Lung (tissue), 12 donors: ENCODE data around the gene SLC18A3. TPM values are rescaled to one million over a fixed set of nuclear protein-coding genes. Genes with fewer than 3 reads are reported as not detected.

Source experiments
- ATAC-seq: fragments of 200-7000 bp; cut with Tn5 transposase; one replicate; pipeline ENCODE4 v1.9.1; 2020; ENCODE audit warnings: moderate number of reproducible peaks; ENCODE audit not compliant: insufficient read depth, low FRiP score
- DNase-seq, 3 donors: peaks; one replicate each; pipeline ENCODE4 v3.0.0-alpha.2; 2013 to 2017
- H3K27ac ChIP-seq, 2 donors: one replicate each; pipeline ENCODE4 v1.5.1; 2013; ENCODE audit warnings: mild to moderate bottlenecking in 2 of 2, moderate library complexity in 2 of 2, control low read depth in 1 of 2, inconsistent platforms in 1 of 2, low read depth in 1 of 2, low read length in 1 of 2
- H3K27me3 ChIP-seq, 3 donors: one replicate each; pipeline ENCODE4 v1.5.1; 2013; ENCODE audit warnings: low read length in 2 of 3; ENCODE audit not compliant: control insufficient read depth in 3 of 3, insufficient read depth in 3 of 3
- H3K36me3 ChIP-seq, 4 donors: one replicate each; pipeline ENCODE4 v1.5.1; 2013; ENCODE audit warnings: low read length in 4 of 4, mild to moderate bottlenecking in 1 of 4, moderate library complexity in 1 of 4; ENCODE audit not compliant: control insufficient read depth in 4 of 4, insufficient read depth in 4 of 4
- H3K4me1 ChIP-seq, 5 donors: one replicate each; pipeline ENCODE4 v1.5.1; 2013; ENCODE audit warnings: low read length in 5 of 5, mild to moderate bottlenecking in 2 of 5, moderate library complexity in 1 of 5; ENCODE audit not compliant: control insufficient read depth in 5 of 5, insufficient read depth in 5 of 5
- H3K4me3 ChIP-seq: one replicate; pipeline ENCODE4 v1.5.1; 2013; ENCODE audit warnings: mild to moderate bottlenecking, control low read depth, moderate library complexity
- H3K9ac ChIP-seq, 2 donors: one replicate each; pipeline ENCODE4 v1.5.1; 2013; ENCODE audit warnings: low read length in 2 of 2, control low read depth in 1 of 2; ENCODE audit not compliant: insufficient read depth in 1 of 2
- H3K9me3 ChIP-seq, 4 donors: one replicate each; pipeline ENCODE4 v1.5.1; 2013; ENCODE audit warnings: low read length in 3 of 4, mild to moderate bottlenecking in 1 of 4, moderate library complexity in 1 of 4; ENCODE audit not compliant: control insufficient read depth in 4 of 4, insufficient read depth in 3 of 4
- WGBS, 2 donors: extraction: QIAGEN DNeasy Blood & Tissue Kit; methylation state at CpG; one replicate each; pipeline ENCODE4 v1.1.7; 2013; 5-methylcytosine and 5-hydroxymethylcytosine counted together
- polyA plus RNA-seq, 2 donors: library from polyadenylated mRNA; stranded (reverse); fragments of 200-250 nt; gene quantifications; one replicate each; pipeline ENCODE4 v1.2.1, GENCODE V29; 2013
- total RNA-seq, 2 donors: library from RNA; depleted of rRNA in 1 of 2; stranded (reverse); fragments of >200 nt in 1 of 2; gene quantifications; one replicate each; pipeline ENCODE4 v1.2.1, GENCODE V29; 2014 to 2021
- TF ChIP-seq, protein P1 (sequence below): IDR thresholded peaks from 2 replicates; pipeline ENCODE4 v1.5.1; 2012; ENCODE audit warnings: mild to moderate bottlenecking; ENCODE audit errors: control extremely low read depth, extremely low read depth
- donor health status: control.
- donor health status: control.
- donor health status: Bipolar disorder and iron deficiency.
- donor health status: healthy.
- donor health status: DM: yes; HTN: yes; CAD: no.

SLC18A3 gene
- total and polyA plus RNA-seq, 4 donors = not detected

- DNase-seq = no peak
These were observed 11.8 kb upstream of the SLC18A3 start for GRCh38 chr10:49598164-49598856.

GRCh38 chr10:49598986-49599385 lies 11.1 kb upstream of the SLC18A3 start:
- Histone ChIP-seq H3K36me3 (no peaks in the 10 kb centered on the region), H3K27ac (no peak overlapping the region), H3K9me3 (no peaks in the 10 kb centered on the region), H3K9ac (no peak overlapping the region), H3K4me1 (peaks cover 0 to 2% (median 0%) of the 10 kb centered on the region in 5 donors), H3K27me3 (peaks cover 0 to 5% (median 0%) of the 10 kb centered on the region in 3 donors), H3K4me3 (no peak overlapping the region)
- DNase-seq (no peak), ATAC-seq (no peak)
- 54 to 76% methylated on average over 4 of the region's 4 CpGs for WGBS, 2 donors
- TF ChIP-seq, protein P1, sequence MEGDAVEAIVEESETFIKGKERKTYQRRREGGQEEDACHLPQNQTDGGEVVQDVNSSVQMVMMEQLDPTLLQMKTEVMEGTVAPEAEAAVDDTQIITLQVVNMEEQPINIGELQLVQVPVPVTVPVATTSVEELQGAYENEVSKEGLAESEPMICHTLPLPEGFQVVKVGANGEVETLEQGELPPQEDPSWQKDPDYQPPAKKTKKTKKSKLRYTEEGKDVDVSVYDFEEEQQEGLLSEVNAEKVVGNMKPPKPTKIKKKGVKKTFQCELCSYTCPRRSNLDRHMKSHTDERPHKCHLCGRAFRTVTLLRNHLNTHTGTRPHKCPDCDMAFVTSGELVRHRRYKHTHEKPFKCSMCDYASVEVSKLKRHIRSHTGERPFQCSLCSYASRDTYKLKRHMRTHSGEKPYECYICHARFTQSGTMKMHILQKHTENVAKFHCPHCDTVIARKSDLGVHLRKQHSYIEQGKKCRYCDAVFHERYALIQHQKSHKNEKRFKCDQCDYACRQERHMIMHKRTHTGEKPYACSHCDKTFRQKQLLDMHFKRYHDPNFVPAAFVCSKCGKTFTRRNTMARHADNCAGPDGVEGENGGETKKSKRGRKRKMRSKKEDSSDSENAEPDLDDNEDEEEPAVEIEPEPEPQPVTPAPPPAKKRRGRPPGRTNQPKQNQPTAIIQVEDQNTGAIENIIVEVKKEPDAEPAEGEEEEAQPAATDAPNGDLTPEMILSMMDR = no peak

More at GRCh38 chr10:49598164-49598856, 11.8 kb upstream of the SLC18A3 start:
- Histone ChIP-seq H3K9ac (no peak overlapping the region), H3K9me3 (no peaks in the 10 kb centered on the region), H3K27ac (no peak overlapping the region), H3K4me3 (no peak overlapping the region), H3K27me3 (peaks cover 0 to 3% (median 0%) of the 10 kb centered on the region in 3 donors), H3K36me3 (no peaks in the 10 kb centered on the region), H3K4me1 (peaks cover 0 to 2% (median 0%) of the 10 kb centered on the region in 5 donors)
- WGBS, 2 donors = 78 to 83% methylated on average over 8 of the region's 8 CpGs
- TF ChIP-seq, protein P1 = no peak
- ATAC-seq = no peak

- no peaks in the 10 kb centered on the region for H3K36me3 ChIP-seq
- TF ChIP-seq, protein P1 = no peak
- peaks cover 0 to 2% (median 0%) of the 10 kb centered on the region in 5 donors for H3K4me1 ChIP-seq
- H3K9ac ChIP-seq = no peak overlapping the region
- H3K27me3 ChIP-seq = peaks cover 0 to 8% (median 0%) of the 10 kb centered on the region in 3 donors
- H3K27ac ChIP-seq = no peak overlapping the region
- no peaks in the 10 kb centered on the region for H3K9me3 ChIP-seq
- no peak for DNase-seq
- no peak for ATAC-seq
- no peak overlapping the region for H3K4me3 ChIP-seq
- WGBS, 2 donors = 73 to 80% methylated on average over 3 of the region's 3 CpGs
These were observed 10.6 kb upstream of the SLC18A3 start for GRCh38 chr10:49599546-49599945.
